SK-N-SH (cell line): ENCODE results near the gene PLCB1. TPM values are rescaled to one million over a fixed set of nuclear protein-coding genes. Genes with fewer than 3 reads are reported as not detected.

Experiments
- CTCF ChIA-PET: fragments of 300-600, 350-600 bp; formaldehyde crosslinking; extraction: SDS; loops from one replicate; lab custom pipeline; 2021; lab: Yijun Ruan, JAX
- POLR2A ChIA-PET: fragments of 350-600 bp; sonication (Branson Sonifier 250); formaldehyde crosslinking; extraction: SDS; loops from one replicate; lab custom pipeline; 2020; ENCODE audit warnings: antibody characterized with exemption, inconsistent platforms; lab: Yijun Ruan, JAX
- DNase-seq: peaks from one replicate; pipeline ENCODE4 v3.0.0; 2012
- H2AFZ ChIP-seq: fragments of 200-600 bp; sonication (generic); 2 replicates; pipeline ENCODE4 v1.8.1; 2016; ENCODE audit warnings: antibody characterized with exemption, mild to moderate bottlenecking, low read depth
- H3F3A ChIP-seq: fragments of 200-600 bp; sonication (generic); replicated peaks from 2 replicates; pipeline ENCODE3; 2016; ENCODE audit warnings: antibody characterized with exemption, mild to moderate bottlenecking; ENCODE audit not compliant: insufficient read depth
- H3K27ac ChIP-seq, 2 experiments: fragments of 200-500 bp in 1 of 2; fragments of 200-600 bp in 1 of 2; sonication (Bioruptor generic) in 1 of 2; sonication (generic), shearing (Covaris generic) in 1 of 2; 2 replicates each; pipeline versions ENCODE4 v1.5.1 to v1.6.1; 2014 to 2016; ENCODE audit warnings: low read depth in 2 of 2, inconsistent platforms in 1 of 2, low read length in 1 of 2, mild to moderate bottlenecking in 1 of 2, mixed read lengths in 1 of 2
- H3K27me3 ChIP-seq: fragments of 200-600 bp; sonication (generic), shearing (Covaris generic); 2 replicates; pipeline ENCODE4 v1.6.1; 2016; ENCODE audit warnings: mixed run types; ENCODE audit not compliant: insufficient read depth
- H3K36me3 ChIP-seq, 2 experiments: fragments of 200-500 bp in 1 of 2; fragments of 200-600 bp in 1 of 2; sonication (Bioruptor generic) in 1 of 2; sonication (generic) in 1 of 2; replicated peaks in 1 of 2; 2 replicates each; pipeline versions ENCODE3 to v1.5.1; 2014 to 2016; ENCODE audit warnings: low read length in 1 of 2, mild to moderate bottlenecking in 1 of 2; ENCODE audit not compliant: insufficient read depth in 2 of 2, control insufficient read depth in 1 of 2
- H3K4me1 ChIP-seq, 2 experiments: fragments of 200-500 bp in 1 of 2; fragments of 200-600 bp in 1 of 2; sonication (Bioruptor generic) in 1 of 2; sonication (generic), shearing (Covaris generic) in 1 of 2; 2 replicates each; pipeline versions ENCODE4 v1.5.1 to v1.6.1; 2014 to 2016; ENCODE audit warnings: low read depth in 1 of 2, low read length in 1 of 2, mixed run types in 1 of 2; ENCODE audit not compliant: insufficient read depth in 2 of 2, control insufficient read depth in 1 of 2
- H3K4me2 ChIP-seq: fragments of 200-600 bp; sonication (generic), shearing (Covaris generic); 2 replicates; pipeline ENCODE4 v1.6.1; 2017; ENCODE audit warnings: mixed run types
- H3K4me3 ChIP-seq, 2 experiments: fragments of 200-500 bp in 1 of 2; fragments of 200-600 bp in 1 of 2; sonication (Bioruptor generic) in 1 of 2; sonication (generic), shearing (Covaris generic) in 1 of 2; 2 replicates each; pipeline versions ENCODE4 v1.5.1 to v1.8.1; 2014 to 2016; ENCODE audit warnings: low read depth in 2 of 2, inconsistent platforms in 1 of 2, low read length in 1 of 2, mild to moderate bottlenecking in 1 of 2, mixed read lengths in 1 of 2, moderate library complexity in 1 of 2
- H3K79me2 ChIP-seq: fragments of 200-600 bp; sonication (generic); 2 replicates; pipeline ENCODE4 v1.8.1; 2017; ENCODE audit warnings: mild to moderate bottlenecking; ENCODE audit not compliant: insufficient read depth
- H3K9ac ChIP-seq: fragments of 200-600 bp; sonication (generic); 2 replicates; pipeline ENCODE4 v1.6.1; 2017; ENCODE audit warnings: mixed run types
- H3K9me2 ChIP-seq: fragments of 200-600 bp; sonication (generic); 2 replicates; pipeline ENCODE4 v1.6.1; 2017; ENCODE audit warnings: mixed run types
- H3K9me3 ChIP-seq: fragments of 200-600 bp; sonication (generic); 2 replicates; pipeline ENCODE4 v1.6.1; 2017; ENCODE audit warnings: mixed run types, mild to moderate bottlenecking, moderate library complexity
- H4K20me1 ChIP-seq: fragments of 200-600 bp; sonication (generic); 2 replicates; pipeline ENCODE4 v1.6.1; 2017; ENCODE audit warnings: mild to moderate bottlenecking, mixed run types; ENCODE audit not compliant: insufficient read depth
- CHD2 ChIP-seq: fragments of 150-350 bp; IDR thresholded peaks from 2 replicates; pipeline ENCODE4 v1.6.1; 2018; ENCODE audit warnings: low read length; ENCODE audit not compliant: partially characterized antibody
- CTCF ChIP-seq: fragments of 200-600 bp; sonication (generic); IDR thresholded peaks from 2 replicates; pipeline ENCODE4 v1.6.1; 2017; ENCODE audit warnings: antibody characterized with exemption, mild to moderate bottlenecking, moderate library complexity
- ELF1 ChIP-seq: IDR thresholded peaks from 2 replicates; pipeline ENCODE4 v1.4.0; 2012
- EP300 ChIP-seq, 2 experiments: IDR thresholded peaks; 2 replicates each; pipeline versions ENCODE4 v1.4.0 to v1.6.1; 2012; ENCODE audit warnings: borderline replicate concordance in 1 of 2, low read depth in 1 of 2, low read length in 1 of 2
- FOXJ3 ChIP-seq: sonication (generic); formaldehyde crosslinking; IDR thresholded peaks from 2 replicates; pipeline ENCODE4 v1.5.1; 2020; ENCODE audit warnings: mild to moderate bottlenecking, missing genetic modification reagents
- FOXM1 ChIP-seq: IDR thresholded peaks from 2 replicates; pipeline ENCODE4 v1.4.0; 2012; ENCODE audit warnings: low read depth, mild to moderate bottlenecking
- MAX ChIP-seq: IDR thresholded peaks from 2 replicates; pipeline ENCODE4 v1.4.0; 2012; ENCODE audit warnings: low read depth
- MEF2A ChIP-seq: IDR thresholded peaks from 2 replicates; pipeline ENCODE4 v1.4.0; 2012; ENCODE audit warnings: low read depth, borderline replicate concordance
- NFIC ChIP-seq: IDR thresholded peaks from 2 replicates; pipeline ENCODE4 v1.4.0; 2012; ENCODE audit warnings: borderline replicate concordance
- POLR2AphosphoS5 ChIP-seq: IDR thresholded peaks from 2 replicates; pipeline ENCODE4 v1.6.1; 2012; ENCODE audit warnings: low read depth, low read length
- RAD21 ChIP-seq: IDR thresholded peaks from 2 replicates; pipeline ENCODE4 v1.6.1; 2012; ENCODE audit warnings: mild to moderate bottlenecking, low read length
- RXRA ChIP-seq: IDR thresholded peaks from 2 replicates; pipeline ENCODE4 v1.4.0; 2012; ENCODE audit warnings: low read depth, mild to moderate bottlenecking, borderline replicate concordance
- TAF1 ChIP-seq: IDR thresholded peaks from 2 replicates; pipeline ENCODE4 v1.6.1; 2012; ENCODE audit warnings: low read depth, mild to moderate bottlenecking, low read length, moderate library complexity, borderline replicate concordance
- TCF12 ChIP-seq: IDR thresholded peaks from 2 replicates; pipeline ENCODE4 v1.4.0; 2012
- USF1 ChIP-seq: IDR thresholded peaks from 2 replicates; pipeline ENCODE4 v1.4.0; 2012; ENCODE audit warnings: low read depth, borderline replicate concordance
- USF2 ChIP-seq: fragments of 150-350 bp; IDR thresholded peaks from 2 replicates; pipeline ENCODE4 v1.6.1; 2017; ENCODE audit warnings: antibody characterized with exemption, low read length, low read depth, borderline replicate concordance
- YY1 ChIP-seq: IDR thresholded peaks from 2 replicates; pipeline ENCODE4 v1.4.0; 2012; ENCODE audit warnings: low read depth, mild to moderate bottlenecking
- WGBS: methylation state at CpG from one replicate; pipeline ENCODE4 v1.1.6; 2017; ENCODE audit warnings: low lambda C conversion rate; 5-methylcytosine and 5-hydroxymethylcytosine counted together
- polyA plus RNA-seq, 3 experiments: library from polyadenylated mRNA; depleted of rRNA; stranded (reverse); fragments of >200 nt; gene quantifications; 2 replicates each; pipeline ENCODE4 v1.2.3, GENCODE V29; 2012

The PLCB1 gene
- polyA plus RNA-seq, 1 of the 3 experiments (the other 2 are of a cell fraction) = 10.5 TPM

- H3K27me3 ChIP-seq = no peaks in the 10 kb centered on the region
- no peaks in the 10 kb centered on the region for H3K9me3 ChIP-seq
- H4K20me1 ChIP-seq = no peaks in the 10 kb centered on the region
- no peaks in the 10 kb centered on the region for H3K79me2 ChIP-seq
- no peak overlapping the region for H3K4me3 ChIP-seq
- peaks cover 22 to 29% of the 10 kb centered on the region in 2 experiments; a peak in 3 of 4 replicates for H3K4me1 ChIP-seq
- no peaks in the 10 kb centered on the region for H3K36me3 ChIP-seq
- peak overlapping the region; percentile 33; the same call in 1 of the 2 replicates for H2AFZ ChIP-seq
- no peak for TF ChIP-seq FOXJ3 (CRISPR knock-in tag)
- no peak for TF ChIP-seq RXRA
- TF ChIP-seq POLR2AphosphoS5 = no peak
- TF ChIP-seq TCF12 = peak; percentile 54
- no peak for TF ChIP-seq RAD21
- no peak for TF ChIP-seq USF1
- TF ChIP-seq USF2 = no peak
- TF ChIP-seq NFIC = 0 out of 2 replicates have a peak, but pooled peaks have one; percentile 43
- no peak for DNase-seq
- H3K9ac ChIP-seq = no peak overlapping the region
- peak overlapping the region; percentile 35; the same call in 1 of the 2 replicates for H3K4me2 ChIP-seq
- H3K27ac ChIP-seq = peak overlapping the region in 1 of 2 experiments; percentile 81; a peak in 3 of 4 replicates
- WGBS = 10% methylated on average over 1 of the region's 1 CpG
- ChIA-PET CTCF (interaction anchor here (1.0 kb wide), 1 partner anchor 603 kb away, joined by 3 read pairs; no protein-coding TSS in a partner anchor), POLR2A (no interaction called here)
- H3F3A ChIP-seq = peaks cover 15% of the 10 kb centered on the region
- no peaks in the 10 kb centered on the region for H3K9me2 ChIP-seq
These were observed 14.0 kb upstream of the PLCB1 start for GRCh38 chr20:8118039-8118438.

GRCh38 chr20:8118760-8119159 lies 13.3 kb upstream of the PLCB1 start:
- H3K36me3 ChIP-seq = no peaks in the 10 kb centered on the region
- ChIA-PET CTCF (interaction anchor here (0.8 to 1.4 kb wide), 3 partner anchors 271 to 604 kb away, joined by 3 to 4 read pairs (median 3); no protein-coding TSS in a partner anchor), POLR2A (no interaction called here)
- H3K27ac ChIP-seq = peak overlapping the region in 1 of 2 experiments; percentile 74; a peak in 1 of 4 replicates
- no peaks in the 10 kb centered on the region for H3K9me2 ChIP-seq
- TF ChIP-seq EP300 (IDR thresholded peaks at IDR 0.05; ENCODE audit: borderline replicate concordance in 1 of 2, low read depth in 1 of 2, low read length in 1 of 2) = 0 out of 4 replicates have a peak, but pooled peaks of 1 of the 2 experiments have one; percentile 15
- TF ChIP-seq YY1 = no peak
- no peak overlapping the region for H3K4me3 ChIP-seq
- 0 out of 2 replicates have a peak overlapping the region, but pooled peaks have one; percentile 35 for H3K4me2 ChIP-seq
- H3K9me3 ChIP-seq = no peaks in the 10 kb centered on the region
- H2AFZ ChIP-seq = no peak overlapping the region
- peaks cover 22 to 29% of the 10 kb centered on the region in 2 experiments; a peak in 3 of 4 replicates for H3K4me1 ChIP-seq
- no peak for DNase-seq
- H4K20me1 ChIP-seq = no peaks in the 10 kb centered on the region
- peaks cover 15% of the 10 kb centered on the region for H3F3A ChIP-seq
- H3K27me3 ChIP-seq = no peaks in the 10 kb centered on the region
- H3K9ac ChIP-seq = no peak overlapping the region
- WGBS = 47% methylated on average over 1 of the region's 1 CpG
- no peaks in the 10 kb centered on the region for H3K79me2 ChIP-seq

GRCh38 chr20:8121666-8122065 lies 10.4 kb upstream of the PLCB1 start:
- ChIA-PET POLR2A (no interaction called here), CTCF (interaction anchor here (1.2 to 20.5 kb wide), 2 partner anchors 10 to 599 kb away, joined by 4 to 269 read pairs; partner anchors contain the start of gene PLCB1)
- peaks cover 13 to 15% of the 10 kb centered on the region in 2 experiments; a peak in 3 of 4 replicates for H3K4me1 ChIP-seq
- no peaks in the 10 kb centered on the region for H3K9me2 ChIP-seq
- no peaks in the 10 kb centered on the region for H4K20me1 ChIP-seq
- DNase-seq = no peak
- H3K4me3 ChIP-seq = no peak overlapping the region
- H2AFZ ChIP-seq = no peak overlapping the region
- H3K79me2 ChIP-seq = no peaks in the 10 kb centered on the region
- H3K9ac ChIP-seq = no peak overlapping the region
- 95% methylated on average over 1 of the region's 1 CpG for WGBS
- no peaks in the 10 kb centered on the region for H3K36me3 ChIP-seq
- peaks cover 9% of the 10 kb centered on the region for H3F3A ChIP-seq
- no peak overlapping the region for H3K27ac ChIP-seq
- H3K27me3 ChIP-seq = no peaks in the 10 kb centered on the region
- no peaks in the 10 kb centered on the region for H3K9me3 ChIP-seq
- no peak overlapping the region for H3K4me2 ChIP-seq
- no peak for TF ChIP-seq MEF2A
- TF ChIP-seq TAF1 = no peak
- no peak for TF ChIP-seq MAX
- TF ChIP-seq FOXM1 = no peak
- TF ChIP-seq CTCF = no peak
- TF ChIP-seq USF2 = no peak
- TF ChIP-seq RXRA = no peak
- TF ChIP-seq RAD21 = no peak
- TF ChIP-seq ELF1 = no peak
- no peak for TF ChIP-seq CHD2
